Fibroblast of villous mesenchyme (primary cell): ENCODE results near the gene SFSWAP. TPM values are rescaled to one million over a fixed set of nuclear protein-coding genes. Genes with fewer than 3 reads are reported as not detected.
"Not testable (repeated sequence)": the region's sequence is repeated elsewhere in the genome, so short reads cannot be mapped to it uniquely, and the experiment has no call there.

Experiments
- DNase-seq: peaks from one replicate; pipeline ENCODE4 v3.0.0-alpha.2; 2010; ENCODE audit warnings: low read depth
- H3K4me3 ChIP-seq: 2 replicates; pipeline ENCODE4 v1.5.1; 2011; ENCODE audit warnings: low read depth, mild to moderate bottlenecking, low read length
- CTCF ChIP-seq: IDR thresholded peaks from 2 replicates; pipeline ENCODE4 v1.5.1; 2012; ENCODE audit warnings: low read depth, mild to moderate bottlenecking, low read length; ENCODE audit not compliant: insufficient read depth
- total RNA-seq: library from RNA; depleted of rRNA; stranded (reverse); fragments of >200 nt; gene quantifications from 2 replicates; pipeline ENCODE4 v1.2.3, GENCODE V29; 2012

SFSWAP gene
- total RNA-seq, 1 donor = 28.5 TPM

- no peak for DNase-seq
These were observed 29.7 kb downstream of the SFSWAP start for GRCh38 chr12:131740626-131741025.

GRCh38 chr12:131742761-131743160 lies 31.9 kb downstream of the SFSWAP start:
- not testable (repeated sequence) for H3K4me3 ChIP-seq, DNase-seq

More at GRCh38 chr12:131740626-131741025, 29.7 kb downstream of the SFSWAP start:
- H3K4me3 ChIP-seq = no peak overlapping the region
- no peak for TF ChIP-seq CTCF

GRCh38 chr12:131743410-131743809 lies 32.5 kb downstream of the SFSWAP start:
- DNase-seq, H3K4me3 ChIP-seq: not testable (repeated sequence)

- H3K4me3 ChIP-seq, DNase-seq: not testable (repeated sequence)
These were observed 33.0 kb downstream of the SFSWAP start for GRCh38 chr12:131743880-131744279.

- not testable (repeated sequence) for DNase-seq
These were observed 33.8 kb downstream of the SFSWAP start for GRCh38 chr12:131744675-131745074.

GRCh38 chr12:131745706-131746105 lies 34.8 kb downstream of the SFSWAP start:
- DNase-seq = no peak
- no peak for TF ChIP-seq CTCF
- no peak overlapping the region for H3K4me3 ChIP-seq

More at GRCh38 chr12:131744675-131745074, 33.8 kb downstream of the SFSWAP start:
- not testable (repeated sequence) for H3K4me3 ChIP-seq

- no peak for TF ChIP-seq CTCF
- no peak for DNase-seq
- no peak overlapping the region for H3K4me3 ChIP-seq
These were observed 36.6 kb downstream of the SFSWAP start for GRCh38 chr12:131747276-131748177.

- TF ChIP-seq CTCF = no peak
- DNase-seq = no peak
- H3K4me3 ChIP-seq = no peak overlapping the region
These were observed 38.9 kb downstream of the SFSWAP start for GRCh38 chr12:131749618-131750315.

- no peak for TF ChIP-seq CTCF
- no peak for DNase-seq
- H3K4me3 ChIP-seq = no peak overlapping the region
These were observed 40.4 kb downstream of the SFSWAP start for GRCh38 chr12:131751335-131751734.
